ENCODE measurements around the gene ELP4.

The ELP4 gene

GRCh38 chr11:31809857-31810778, 300.6 kb downstream of the ELP4 start:
- TF ChIP-seq CTCF (conservative IDR thresholded peaks at IDR 0.05; ENCODE audit: low read depth, low read length): no peak
- no peak overlapping the region for H3K27ac ChIP-seq

GRCh38 chr11:31810779-31811647, 301.4 kb downstream of the ELP4 start, which contains the start of gene PAX6:
PAX6 (minus strand) TSS chr11:31811322; CDS start chr11:31806411, 4,911 bp downstream.
- no peaks in the 10 kb centered on the region for H3K79me2 ChIP-seq (ENCODE audit: insufficient read depth, low read depth)
- TF ChIP-seq CTCF (conservative IDR thresholded peaks at IDR 0.05; ENCODE audit: low read depth, low read length): no peak
- no peak within 1 kb of the TSS for H3K4me3 ChIP-seq (IDR thresholded peaks at IDR 0.05; ENCODE audit: insufficient read depth, low read depth, low read length)
- H2AFZ ChIP-seq (ENCODE audit: low read depth): peak within 1 kb of the TSS; percentile 67
- H3K27me3 ChIP-seq (ENCODE audit: insufficient read depth, low read depth): peaks cover 29% of the 10 kb centered on the region
- H3K36me3 ChIP-seq (ENCODE audit: insufficient read depth): no peaks in the 10 kb centered on the region
- no peaks in the 10 kb centered on the region for H3K4me1 ChIP-seq (ENCODE audit: low read depth, poor library complexity, severe bottlenecking)
- H3K27ac ChIP-seq: no peak within 1 kb of the TSS
- peak within 1 kb of the TSS; percentile 51; the same call in 1 of the 2 replicates for H3K4me2 ChIP-seq
- H3K9ac ChIP-seq: no peak within 1 kb of the TSS
- H4K20me1 ChIP-seq (ENCODE audit: insufficient read depth): no peaks in the 10 kb centered on the region

More at GRCh38 chr11:31809857-31810778, 300.6 kb downstream of the ELP4 start:
- no peak overlapping the region for H3K4me3 ChIP-seq (IDR thresholded peaks at IDR 0.05; ENCODE audit: insufficient read depth, low read depth, low read length)
- no peaks in the 10 kb centered on the region for H3K79me2 ChIP-seq (ENCODE audit: insufficient read depth, low read depth)
- no peaks in the 10 kb centered on the region for H3K36me3 ChIP-seq (ENCODE audit: insufficient read depth)
- no peaks in the 10 kb centered on the region for H3K4me1 ChIP-seq (ENCODE audit: low read depth, poor library complexity, severe bottlenecking)
- no peaks in the 10 kb centered on the region for H4K20me1 ChIP-seq (ENCODE audit: insufficient read depth)
- H3K27me3 ChIP-seq (ENCODE audit: insufficient read depth, low read depth): peaks cover 20% of the 10 kb centered on the region
- H3K9ac ChIP-seq: no peak overlapping the region
- H3K4me2 ChIP-seq: peak overlapping the region; percentile 45; the same call in 1 of the 2 replicates
- no peak overlapping the region for H2AFZ ChIP-seq (ENCODE audit: low read depth)

DNA sequence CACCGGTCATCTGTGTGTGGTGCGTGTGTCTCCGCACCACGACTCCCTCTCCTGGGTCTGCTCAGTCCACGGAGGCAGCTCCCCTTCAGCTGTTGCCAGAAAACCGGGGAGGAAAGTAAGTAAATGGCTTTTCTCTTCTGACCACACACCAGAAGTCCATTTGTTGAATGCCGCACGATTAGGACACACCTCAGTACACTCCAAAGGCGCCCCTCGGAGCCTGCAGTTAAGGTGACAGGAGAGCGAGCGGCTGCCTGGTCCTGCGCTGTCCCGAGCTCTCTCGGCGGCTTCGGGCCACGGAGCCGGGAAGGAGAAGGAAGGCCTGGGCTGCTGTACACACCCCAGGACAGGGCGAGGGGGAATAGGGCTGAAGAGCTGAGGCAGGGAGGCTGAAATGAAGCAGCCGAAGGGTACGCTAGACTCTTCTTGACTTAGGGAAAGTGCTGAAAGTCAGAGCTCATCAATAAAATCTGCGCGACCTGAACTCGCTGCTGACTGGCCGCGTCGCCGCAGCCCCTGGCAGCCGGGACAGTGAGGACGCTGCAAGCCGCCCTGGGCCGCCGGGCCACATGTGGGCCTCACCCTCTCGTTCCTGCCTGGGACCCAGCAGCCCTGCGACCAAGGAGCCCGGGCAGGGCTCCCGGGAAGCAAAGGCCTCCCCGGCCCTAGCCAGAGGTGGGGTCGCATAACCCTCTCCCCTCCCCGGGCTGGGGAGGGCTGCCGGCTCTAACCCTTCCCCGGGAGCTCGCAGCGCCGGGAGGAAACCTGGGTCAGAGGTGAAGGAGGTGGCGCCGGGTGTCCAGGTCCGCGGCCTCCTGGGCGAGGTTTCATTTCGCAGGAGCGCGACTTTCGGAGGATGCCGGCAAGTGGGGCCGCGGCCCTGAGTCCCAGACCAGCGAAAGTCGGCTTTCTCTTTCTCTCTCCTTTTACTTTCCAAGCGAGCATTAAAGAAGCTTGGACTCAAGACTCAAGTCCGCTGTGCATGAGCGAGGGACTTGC, 303.1 kb downstream of the ELP4 start:
- Histone ChIP-seq H3K79me2 (ENCODE audit: insufficient read depth, low read depth) (no peaks in the 10 kb centered on the region), H3K36me3 (ENCODE audit: insufficient read depth) (no peaks in the 10 kb centered on the region), H3K4me3 (IDR thresholded peaks at IDR 0.05; ENCODE audit: insufficient read depth, low read depth, low read length) (no peak overlapping the region), H3K27ac (no peak overlapping the region), H3K27me3 (ENCODE audit: insufficient read depth, low read depth) (peaks cover 29% of the 10 kb centered on the region), H2AFZ (ENCODE audit: low read depth) (peak overlapping the region; percentile 71), H3K4me2 (peak overlapping the region; percentile 51), H3K4me1 (ENCODE audit: low read depth, poor library complexity, severe bottlenecking) (no peaks in the 10 kb centered on the region), H3K9ac (no peak overlapping the region), H4K20me1 (ENCODE audit: insufficient read depth) (no peaks in the 10 kb centered on the region)
- TF ChIP-seq CTCF (conservative IDR thresholded peaks at IDR 0.05; ENCODE audit: low read depth, low read length): no peak

Measured in KMS-11 (cell line).